Measurements from ENCODE around the gene LYPD5. TPM values are rescaled to one million over a fixed set of nuclear protein-coding genes. Genes with fewer than 3 reads are reported as not detected.

LYPD5 gene
- total and polyA plus RNA-seq, 2 of the 8 experiments (the other 6 are each of a cell fraction or from before 2014, with no cell fraction given), result 0.74 to 4.3 TPM

- no peak overlapping the region for H3K14ac ChIP-seq (ENCODE audit: insufficient read length)
- no peak overlapping the region for H3K4ac ChIP-seq (replicated peaks; ENCODE audit: insufficient read length, low read depth, low read length)
- ChIA-PET POLR2A (ENCODE audit: partially characterized antibody) (interaction anchor here (1.3 to 1.8 kb wide), 2 partner anchors 8 to 9 kb away, joined by 4 read pairs; partner anchors contain the start of gene SMG9), CTCF (ENCODE audit: partially characterized antibody) (interaction anchor here (0.6 to 37.0 kb wide), 8 partner anchors 6 to 169 kb away, joined by 3 to 703 read pairs (median 3); partner anchors contain the start of genes KCNN4 and SMG9)
- H3K36me3 ChIP-seq (ENCODE audit: control insufficient read depth in 2 of 4, insufficient read depth in 4 of 4, low read length in 3 of 4), result no peaks in the 10 kb centered on the region
- no peaks in the 10 kb centered on the region for H3K27me3 ChIP-seq (replicated peaks in 1 of 4; ENCODE audit: control insufficient read depth in 3 of 4, extremely low read depth in 1 of 4, insufficient read depth in 3 of 4, low read length in 3 of 4)
- DNase-seq (ENCODE audit: low read depth in 1 of 2, low spot score in 2 of 2), result no peak
- H4K8ac ChIP-seq (ENCODE audit: extremely low read depth, insufficient read depth, low read length), result no peak overlapping the region
- H2BK12ac ChIP-seq (ENCODE audit: low read depth, low read length), result no peak overlapping the region
- H3K79me2 ChIP-seq (ENCODE audit: control insufficient read depth in 1 of 2, insufficient read depth in 2 of 2, low read length in 2 of 2), result no peaks in the 10 kb centered on the region
- H2AK5ac ChIP-seq (ENCODE audit: low read depth, low read length), result no peak overlapping the region
- H3K9ac ChIP-seq (replicated peaks in 1 of 4; ENCODE audit: extremely low read depth in 1 of 4, low read depth in 3 of 4, low read length in 3 of 4), result no peak overlapping the region
- H2BK15ac ChIP-seq (ENCODE audit: low read length), result no peak overlapping the region; the same call in 1 of the 2 replicates
- H3K9me3 ChIP-seq (ENCODE audit: insufficient read depth in 2 of 2, low read depth in 1 of 2, low read length in 1 of 2), result no peaks in the 10 kb centered on the region
- WGBS, 2 experiments (ENCODE audit: extremely low coverage in 1 of 2, insufficient coverage in 1 of 2, insufficient read length in 1 of 2, insufficient replicate concordance in 2 of 2, low coverage in 1 of 2, low lambda C conversion rate in 2 of 2, missing lambda C conversion rate in 1 of 2), result 84% methylated on average over 3 of the region's 3 CpGs; no CpG with 5 or more reads in 1 of the 2 experiments
- no peak overlapping the region for H3K56ac ChIP-seq (replicated peaks; ENCODE audit: insufficient read length, low read depth, low read length)
- H3K18ac ChIP-seq (ENCODE audit: extremely low read depth, low read length), result no peak overlapping the region
- no peak overlapping the region for H2BK20ac ChIP-seq (ENCODE audit: low read length)
- no peaks in the 10 kb centered on the region for H3K79me1 ChIP-seq (ENCODE audit: low read depth, low read length)
- H3K4me2 ChIP-seq (ENCODE audit: insufficient read depth in 1 of 2, low read depth in 2 of 2, low read length in 2 of 2), result no peak overlapping the region
- no peak overlapping the region for H3K4me3 ChIP-seq (ENCODE audit: extremely low read depth in 1 of 4, insufficient read depth in 2 of 4, low read depth in 3 of 4, low read length in 4 of 4)
- H2BK5ac ChIP-seq (ENCODE audit: low read depth, low read length), result no peak overlapping the region
- H3K23me2 ChIP-seq (ENCODE audit: low read depth, low read length), result no peaks in the 10 kb centered on the region
- no peak overlapping the region for H3K27ac ChIP-seq (ENCODE audit: low read depth, low read length)
- no peak overlapping the region for H3K23ac ChIP-seq (ENCODE audit: insufficient read length)
- H3K4me1 ChIP-seq (replicated peaks in 1 of 4; ENCODE audit: control insufficient read depth in 3 of 4, insufficient read depth in 4 of 4, low read length in 3 of 4), result peaks cover 0 to 4% (median 2%) of the 10 kb centered on the region in 4 experiments; a peak in 4 of 7 replicates
- FAIRE-seq, result no peak
- H2AFZ ChIP-seq (ENCODE audit: low read length), result no peak overlapping the region
- H4K5ac ChIP-seq (ENCODE audit: insufficient read length, low read depth, low read length), result no peak overlapping the region
- no peak overlapping the region for H4K91ac ChIP-seq (replicated peaks; ENCODE audit: insufficient read length, low read length)
- no peak overlapping the region for H2BK120ac ChIP-seq (replicated peaks; ENCODE audit: low read depth, low read length)
- H4K20me1 ChIP-seq (replicated peaks in 1 of 2; ENCODE audit: control insufficient read depth in 1 of 2, insufficient read depth in 2 of 2, low read length in 2 of 2), result no peaks in the 10 kb centered on the region
- TF ChIP-seq EGR1 (IDR thresholded peaks at IDR 0.05; ENCODE audit: borderline replicate concordance, low read depth, low read length), result no peak
- TF ChIP-seq BACH1 (IDR thresholded peaks at IDR 0.05; ENCODE audit: low read length), result no peak
- TF ChIP-seq SP4 (IDR thresholded peaks at IDR 0.05; ENCODE audit: low read length), result no peak
- no peak for TF ChIP-seq CHD2 (IDR thresholded peaks at IDR 0.05; ENCODE audit: low read length)
- TF ChIP-seq MAFK (IDR thresholded peaks at IDR 0.05; ENCODE audit: low read depth, low read length), result no peak
- no peak for TF ChIP-seq HDAC2 (IDR thresholded peaks at IDR 0.05; ENCODE audit: borderline replicate concordance in 1 of 2, low read depth in 2 of 2, low read length in 2 of 2)
- no peak for TF ChIP-seq KDM5A (IDR thresholded peaks at IDR 0.05; ENCODE audit: low read length)
- TF ChIP-seq CTCF (IDR thresholded peaks at IDR 0.05; ENCODE audit: control extremely low read depth in 1 of 3, insufficient read depth in 1 of 3, low read depth in 1 of 3, low read length in 3 of 3), result no peak
- TF ChIP-seq TAF1 (IDR thresholded peaks at IDR 0.05; ENCODE audit: low read depth, low read length), result no peak
- no peak for TF ChIP-seq KDM4A (IDR thresholded peaks at IDR 0.05; ENCODE audit: low read depth, low read length, severe bottlenecking)
- TF ChIP-seq GTF2F1 (IDR thresholded peaks at IDR 0.05; ENCODE audit: borderline replicate concordance, low read depth, low read length), result no peak
These were observed 39.4 kb downstream of the LYPD5 start for GRCh38 chr19:43762814-43763213.
